Mesothelial cell of epicardium (in vitro differentiated cells): ENCODE data around the gene MRPS11. TPM values are rescaled to one million over a fixed set of nuclear protein-coding genes. Genes with fewer than 3 reads are reported as not detected.

Experiments used
- DNase-seq, 2 experiments: peaks; one replicate each; pipeline ENCODE4 v3.0.0; 2021; ENCODE audit warnings: low spot score in 2 of 2; ENCODE audit not compliant: unreplicated experiment in 2 of 2
- H3K27ac Mint-ChIP-seq: 2 replicates; pipeline ENCODE4 v1.8.0; 2021; ENCODE audit warnings: mixed read lengths
- H3K27me3 Mint-ChIP-seq: 2 replicates; pipeline ENCODE4 v1.8.0; 2021; ENCODE audit warnings: low read depth, mixed read lengths
- H3K36me3 Mint-ChIP-seq: 2 replicates; pipeline ENCODE4 v1.8.0; 2021; ENCODE audit warnings: mixed read lengths
- H3K4me1 Mint-ChIP-seq: 2 replicates; pipeline ENCODE4 v1.8.0; 2021; ENCODE audit warnings: mixed read lengths
- H3K4me3 Mint-ChIP-seq: 2 replicates; pipeline ENCODE4 v1.8.0; 2021; ENCODE audit warnings: mild to moderate bottlenecking, moderate library complexity, mixed read lengths
- H3K9me3 Mint-ChIP-seq: 2 replicates; pipeline ENCODE4 v1.8.0; 2021; ENCODE audit warnings: mixed read lengths
- CTCF ChIP-seq: fragments of 200-600 bp; sonication (generic); IDR thresholded peaks from one replicate; pipeline ENCODE4 v1.5.0; 2021; ENCODE audit warnings: antibody characterized with exemption; ENCODE audit not compliant: unreplicated experiment
- total RNA-seq: library from RNA; stranded (reverse); gene quantifications from 3 replicates; pipeline ENCODE4 v1.2.1, GENCODE V29; 2021

Gene MRPS11
- total RNA-seq, result 31.2 to 38.9 TPM (median 33.1 TPM) in 3 replicates

GRCh38 chr15:88467073-88467934 lies at the start of gene MRPS11, which contains the start of gene MRPL46:
MRPS11 (plus strand) TSS chr15:88467708; CDS start chr15:88467718, 10 bp downstream.
MRPL46 (minus strand) TSS chr15:88467388; CDS start chr15:88467377, 11 bp downstream.
- peak within 1 kb of the TSS; percentile 95 for H3K4me3 Mint-ChIP-seq
- H3K27ac Mint-ChIP-seq, result peak within 1 kb of the TSS; percentile 97
- peaks cover 10% of the 10 kb centered on the region for H3K36me3 Mint-ChIP-seq
- peak; percentile 82 to 90 for DNase-seq
- no peak for TF ChIP-seq CTCF
- H3K4me1 Mint-ChIP-seq, result peaks cover 17% of the 10 kb centered on the region
- no peaks in the 10 kb centered on the region for H3K9me3 Mint-ChIP-seq
- no peaks in the 10 kb centered on the region for H3K27me3 Mint-ChIP-seq

- TF ChIP-seq CTCF, result no peak
- peaks cover 86% of the 10 kb centered on the region for H3K27me3 Mint-ChIP-seq
- H3K27ac Mint-ChIP-seq, result no peak overlapping the region
- no peaks in the 10 kb centered on the region for H3K4me1 Mint-ChIP-seq
- no peak for DNase-seq
- H3K9me3 Mint-ChIP-seq, result no peaks in the 10 kb centered on the region
- no peak overlapping the region for H3K4me3 Mint-ChIP-seq
- H3K36me3 Mint-ChIP-seq, result no peaks in the 10 kb centered on the region
Observed at GRCh38 chr15:88419830-88420229, 47.7 kb upstream of the MRPS11 start.

GRCh38 chr15:88423331-88423730 lies 44.2 kb upstream of the MRPS11 start:
- DNase-seq, result no peak
- H3K4me1 Mint-ChIP-seq, result no peaks in the 10 kb centered on the region
- H3K9me3 Mint-ChIP-seq, result no peaks in the 10 kb centered on the region
- H3K27me3 Mint-ChIP-seq, result peaks cover 90% of the 10 kb centered on the region
- no peaks in the 10 kb centered on the region for H3K36me3 Mint-ChIP-seq
- TF ChIP-seq CTCF, result no peak
- H3K27ac Mint-ChIP-seq, result no peak overlapping the region
- no peak overlapping the region for H3K4me3 Mint-ChIP-seq

GRCh38 chr15:88426304-88426703 lies 41.2 kb upstream of the MRPS11 start:
- H3K36me3 Mint-ChIP-seq, result no peaks in the 10 kb centered on the region
- H3K4me1 Mint-ChIP-seq, result no peaks in the 10 kb centered on the region
- no peak overlapping the region for H3K27ac Mint-ChIP-seq
- DNase-seq, result no peak
- no peaks in the 10 kb centered on the region for H3K9me3 Mint-ChIP-seq
- H3K27me3 Mint-ChIP-seq, result peaks cover 91% of the 10 kb centered on the region
- no peak for TF ChIP-seq CTCF
- no peak overlapping the region for H3K4me3 Mint-ChIP-seq

GRCh38 chr15:88428053-88428452 lies 39.5 kb upstream of the MRPS11 start:
- Mint-ChIP-seq H3K27ac (no peak overlapping the region), H3K9me3 (no peaks in the 10 kb centered on the region), H3K4me1 (no peaks in the 10 kb centered on the region), H3K36me3 (no peaks in the 10 kb centered on the region), H3K4me3 (no peak overlapping the region), H3K27me3 (peaks cover 93% of the 10 kb centered on the region)
- no peak for DNase-seq
- TF ChIP-seq CTCF, result no peak
